ENCODE results near the gene LNX2. TPM values are rescaled to one million over a fixed set of nuclear protein-coding genes. Genes with fewer than 3 reads are reported as not detected.

Gene LNX2
- total RNA-seq, 1 experiment from 2014 or later: 12.1 TPM

- ChIA-PET POLR2A (no interaction called here), CTCF (no interaction called here), RAD21 (ENCODE audit: low non-redundant PET in 1 of 2, low total read pairs in 2 of 2, uncharacterized antibody in 2 of 2, unreplicated experiment in 2 of 2) (no interaction called here)
- H2AFZ ChIP-seq (ENCODE audit: low read depth, low read length, poor library complexity, severe bottlenecking): no peak overlapping the region
- H3K9ac ChIP-seq (ENCODE audit: low read length): no peak overlapping the region
- no peak overlapping the region for H3K4me2 ChIP-seq (ENCODE audit: low read length)
- DNase-seq (ENCODE audit: low read depth, low spot score): no peak
- no TSS peak for BruUV-seq (replicated peaks)
- H3K4me1 ChIP-seq (ENCODE audit: control insufficient read depth in 1 of 2, insufficient read depth in 2 of 2, low read length in 2 of 2): no peaks in the 10 kb centered on the region
- intact Hi-C loops (cut with micrococcal nuclease): no loop called here
- no peak overlapping the region for H3K27ac ChIP-seq (ENCODE audit: low read depth, low read length)
- no peaks in the 10 kb centered on the region for H3K79me2 ChIP-seq (ENCODE audit: insufficient read depth, low read length)
- H3K9me2 ChIP-seq (ENCODE audit: insufficient read depth): no peaks in the 10 kb centered on the region
- no peaks in the 10 kb centered on the region for H4K20me1 ChIP-seq (ENCODE audit: insufficient read depth)
- TF ChIP-seq YY1 (IDR thresholded peaks at IDR 0.05; ENCODE audit: extremely low read depth, insufficient replicate concordance, low read depth, low read length) (no peak), SRF (IDR thresholded peaks at IDR 0.05; ENCODE audit: low read depth) (no peak)
- H3K9me3 ChIP-seq (ENCODE audit: control insufficient read depth in 1 of 2, insufficient read depth in 1 of 2, low read depth in 1 of 2, low read length in 2 of 2): no peaks in the 10 kb centered on the region
- 0 out of 4 replicates have a peak, but pooled peaks cover 0 to 6% of the 10 kb centered on the region in 2 experiments for H3K36me3 ChIP-seq (ENCODE audit: control insufficient read depth in 1 of 2, insufficient read depth in 2 of 2, low read length in 2 of 2)
- H3K27me3 ChIP-seq (ENCODE audit: insufficient read depth, low read length): no peaks in the 10 kb centered on the region
- no peak overlapping the region for H3K4me3 ChIP-seq (replicated peaks in 1 of 2; ENCODE audit: low read depth in 1 of 2, low read length in 2 of 2)
- ATAC-seq: no peak
Measured at GRCh38 chr13:27562457-27562856, 57.9 kb downstream of the LNX2 start.

GRCh38 chr13:27559719-27560118 is 60.6 kb downstream of the LNX2 start:
- H3K36me3 ChIP-seq (ENCODE audit: control insufficient read depth in 1 of 2, insufficient read depth in 2 of 2, low read length in 2 of 2): peaks cover 2 to 8% of the 10 kb centered on the region in 2 experiments; a peak in 2 of 4 replicates
- RAD21 ChIA-PET (ENCODE audit: low non-redundant PET in 1 of 2, low total read pairs in 2 of 2, uncharacterized antibody in 2 of 2, unreplicated experiment in 2 of 2): no interaction called here
- H3K9ac ChIP-seq (ENCODE audit: low read length): no peak overlapping the region
- no peaks in the 10 kb centered on the region for H3K27me3 ChIP-seq (ENCODE audit: insufficient read depth, low read length)
- H3K4me3 ChIP-seq (replicated peaks in 1 of 2; ENCODE audit: low read depth in 1 of 2, low read length in 2 of 2): no peak overlapping the region
- ATAC-seq: no peak
- no peak overlapping the region for H3K4me2 ChIP-seq (ENCODE audit: low read length)
- TF ChIP-seq EZH2 (IDR thresholded peaks at IDR 0.05) (no peak), POLR2AphosphoS5 (IDR thresholded peaks at IDR 0.05; ENCODE audit: low read depth, low read length) (no peak), ATF3 (IDR thresholded peaks at IDR 0.05) (no peak), ZBTB33 (IDR thresholded peaks at IDR 0.05; ENCODE audit: extremely low read depth, insufficient replicate concordance, low read length) (no peak), POLR2A (IDR thresholded peaks at IDR 0.05; ENCODE audit: borderline replicate concordance, extremely low read depth, insufficient read depth, insufficient read length) (no peak), SIN3A (IDR thresholded peaks at IDR 0.05; ENCODE audit: low read depth) (no peak), EGR1 (IDR thresholded peaks at IDR 0.05; ENCODE audit: low read depth) (no peak)
- H3K27ac ChIP-seq (ENCODE audit: low read depth, low read length): no peak overlapping the region
- no TSS peak for BruUV-seq (replicated peaks)
- no peaks in the 10 kb centered on the region for H3K9me2 ChIP-seq (ENCODE audit: insufficient read depth)
- H3K9me3 ChIP-seq (ENCODE audit: control insufficient read depth in 1 of 2, insufficient read depth in 1 of 2, low read depth in 1 of 2, low read length in 2 of 2): no peaks in the 10 kb centered on the region
- H3K4me1 ChIP-seq (ENCODE audit: control insufficient read depth in 1 of 2, insufficient read depth in 2 of 2, low read length in 2 of 2): no peaks in the 10 kb centered on the region
- POLR2A ChIA-PET: no interaction called here
- DNase-seq (ENCODE audit: low read depth, low spot score): no peak
- H2AFZ ChIP-seq (ENCODE audit: low read depth, low read length, poor library complexity, severe bottlenecking): no peak overlapping the region
- CTCF ChIA-PET: no interaction called here
- no peaks in the 10 kb centered on the region for H4K20me1 ChIP-seq (ENCODE audit: insufficient read depth)
- H3K79me2 ChIP-seq (ENCODE audit: insufficient read depth, low read length): no peaks in the 10 kb centered on the region
- intact Hi-C loops (cut with micrococcal nuclease): no loop called here
